ENCODE measurements around the gene GNAQ. TPM values are rescaled to one million over a fixed set of nuclear protein-coding genes. Genes with fewer than 3 reads are reported as not detected.

Gene GNAQ
- total RNA-seq, 4 donors from 2014 or later, result 18.1 to 35.1 (median 24.0) TPM

- Histone ChIP-seq H3K27ac (no peak overlapping the region), H3K9me3 (no peaks in the 10 kb centered on the region), H3K4me1 (peaks cover 0 to 52% (median 30%) of the 10 kb centered on the region in 3 donors), H3K36me3 (no peaks in the 10 kb centered on the region), H3K27me3 (no peaks in the 10 kb centered on the region), H3K4me3 (no peak overlapping the region)
- DNase-seq, result no peak
- intact Hi-C loops (cut with DNase I), result loop anchor here (10.0 kb wide), 1 partner anchor 193 kb away; the partner anchor contains the start of gene GNAQ
- 43 to 62% methylated on average over 3 of the region's 3 CpGs for WGBS, 2 donors
- TF ChIP-seq, protein P1, sequence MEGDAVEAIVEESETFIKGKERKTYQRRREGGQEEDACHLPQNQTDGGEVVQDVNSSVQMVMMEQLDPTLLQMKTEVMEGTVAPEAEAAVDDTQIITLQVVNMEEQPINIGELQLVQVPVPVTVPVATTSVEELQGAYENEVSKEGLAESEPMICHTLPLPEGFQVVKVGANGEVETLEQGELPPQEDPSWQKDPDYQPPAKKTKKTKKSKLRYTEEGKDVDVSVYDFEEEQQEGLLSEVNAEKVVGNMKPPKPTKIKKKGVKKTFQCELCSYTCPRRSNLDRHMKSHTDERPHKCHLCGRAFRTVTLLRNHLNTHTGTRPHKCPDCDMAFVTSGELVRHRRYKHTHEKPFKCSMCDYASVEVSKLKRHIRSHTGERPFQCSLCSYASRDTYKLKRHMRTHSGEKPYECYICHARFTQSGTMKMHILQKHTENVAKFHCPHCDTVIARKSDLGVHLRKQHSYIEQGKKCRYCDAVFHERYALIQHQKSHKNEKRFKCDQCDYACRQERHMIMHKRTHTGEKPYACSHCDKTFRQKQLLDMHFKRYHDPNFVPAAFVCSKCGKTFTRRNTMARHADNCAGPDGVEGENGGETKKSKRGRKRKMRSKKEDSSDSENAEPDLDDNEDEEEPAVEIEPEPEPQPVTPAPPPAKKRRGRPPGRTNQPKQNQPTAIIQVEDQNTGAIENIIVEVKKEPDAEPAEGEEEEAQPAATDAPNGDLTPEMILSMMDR (IDR thresholded peaks at IDR 0.05), result peak in 2 of 6 experiments; percentile 22 to 28
- TF ChIP-seq POLR2A (IDR thresholded peaks at IDR 0.05), result no peak
Measured at GRCh38 chr9:77841739-77842386, 189.7 kb downstream of the GNAQ start.

GRCh38 chr9:77839459-77840140 lies 192.0 kb downstream of the GNAQ start:
- intact Hi-C loops (cut with DNase I), result loop anchor here (10.0 kb wide), 1 partner anchor 195 kb away; the partner anchor contains the start of gene GNAQ
- H3K27me3 ChIP-seq, result no peaks in the 10 kb centered on the region
- no peaks in the 10 kb centered on the region for H3K9me3 ChIP-seq
- WGBS, 2 donors, result 35 to 46% methylated on average over 5 to 6 of the region's 6 CpGs
- TF ChIP-seq, protein P1 (IDR thresholded peaks at IDR 0.05), result no peak
- TF ChIP-seq POLR2A (IDR thresholded peaks at IDR 0.05), result no peak
- no peaks in the 10 kb centered on the region for H3K36me3 ChIP-seq
- no peak for DNase-seq
- peaks cover 0 to 35% (median 16%) of the 10 kb centered on the region in 3 donors for H3K4me1 ChIP-seq
- peak overlapping the region in 2 of 4 donors; percentile 10 to 36 for H3K27ac ChIP-seq
- H3K4me3 ChIP-seq, result no peak overlapping the region

DNA sequence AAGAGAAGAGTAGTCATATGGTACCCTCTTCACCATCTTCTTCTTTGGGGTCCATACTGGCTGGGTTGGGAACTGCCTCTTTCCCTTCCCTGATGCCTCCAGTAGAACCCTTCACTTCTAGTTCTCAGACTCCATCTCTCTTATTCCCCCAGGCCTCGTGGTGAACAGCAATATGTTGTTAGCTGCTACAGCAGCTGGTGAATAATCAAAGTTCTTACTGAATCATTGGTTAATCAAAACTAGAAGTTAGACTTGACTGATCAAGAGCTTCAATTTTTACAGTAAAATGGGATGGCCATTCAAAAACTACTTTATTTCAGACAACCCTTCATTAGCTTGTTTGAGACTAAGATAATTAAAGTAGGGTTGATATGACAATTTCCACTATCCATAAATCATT lies 192.6 kb downstream of the GNAQ start:
- Histone ChIP-seq H3K4me1 (peaks cover 0 to 35% (median 16%) of the 10 kb centered on the region in 3 donors), H3K27me3 (no peaks in the 10 kb centered on the region), H3K36me3 (no peaks in the 10 kb centered on the region), H3K4me3 (no peak overlapping the region), H3K27ac (no peak overlapping the region), H3K9me3 (no peaks in the 10 kb centered on the region)
- no peak for DNase-seq
- TF ChIP-seq, protein P1 (IDR thresholded peaks at IDR 0.05), result no peak
- no peak for TF ChIP-seq POLR2A (IDR thresholded peaks at IDR 0.05)
- intact Hi-C loops (cut with DNase I), result no loop called here
- 57 to 75% methylated on average over 1 of the region's 1 CpG for WGBS, 2 donors

DNA sequence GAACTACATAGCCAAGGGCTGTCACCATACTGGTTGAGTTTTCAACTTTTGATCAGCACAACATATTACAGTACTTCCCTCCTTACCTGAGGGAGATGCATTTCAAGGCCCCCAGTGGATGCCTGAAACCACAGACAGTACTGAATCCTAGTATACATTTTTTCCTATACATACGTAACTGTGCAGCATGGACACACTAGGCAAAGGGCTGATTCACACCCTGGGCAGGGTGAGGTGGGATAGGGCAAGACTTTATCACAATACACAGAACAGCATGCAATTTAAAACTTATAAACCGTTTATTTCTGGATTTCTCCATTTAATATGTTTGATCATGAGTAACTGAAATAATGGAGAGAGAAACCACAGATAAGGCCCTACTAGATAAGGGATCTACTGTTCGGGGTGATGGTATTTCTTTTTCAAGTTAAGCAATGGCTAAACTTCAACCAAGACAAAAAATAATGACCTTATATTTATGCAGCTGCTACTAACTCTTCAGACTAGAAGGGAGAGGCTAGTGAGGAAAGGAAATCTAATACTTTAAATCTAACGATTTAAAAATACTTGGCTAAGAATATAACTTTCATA lies 196.6 kb downstream of the GNAQ start:
- DNase-seq, result no peak
- WGBS, 2 donors, result 73 to 76% methylated on average over 4 of the region's 4 CpGs
- intact Hi-C loops (cut with DNase I), result no loop called here
- Histone ChIP-seq H3K9me3 (no peaks in the 10 kb centered on the region), H3K36me3 (no peaks in the 10 kb centered on the region), H3K27ac (no peak overlapping the region), H3K27me3 (no peaks in the 10 kb centered on the region), H3K4me1 (peaks cover 0 to 23% (median 9%) of the 10 kb centered on the region in 3 donors), H3K4me3 (no peak overlapping the region)
- TF ChIP-seq, protein P1 (IDR thresholded peaks at IDR 0.05), result no peak
- TF ChIP-seq POLR2A (IDR thresholded peaks at IDR 0.05), result no peak
